ENCODE data around the gene COASY. TPM values are rescaled to one million over a fixed set of nuclear protein-coding genes. Genes with fewer than 3 reads are reported as not detected.
A peak's percentile ranks its signal among the peaks of the same experiment; 100 is the strongest.

COASY gene
- total RNA-seq, 4 donors from 2014 or later: 46.4 to 91.7 (median 57.6) TPM

GRCh38 chr17:42566215-42566882 lies 4.4 kb downstream of the COASY start:
- in situ Hi-C loops (cut with MboI; ENCODE audit: low pct_ligation_motif_present in 1 of 4, low pct_unique_long_range_greater_than_20kb in 1 of 4, low sequenced_read_pairs in 3 of 4): no loop called here
- H3K27me3 ChIP-seq: no peaks in the 10 kb centered on the region
- H3K27ac ChIP-seq: peak overlapping the region; percentile 87 to 96 (median 94)
- H3K4me3 ChIP-seq: peak overlapping the region; percentile 1 to 80 (median 72)
- 63 to 100% methylated on average over 1 to 28 of the region's 28 CpGs for WGBS, 2 donors (ENCODE audit: low coverage in 1 of 2)
- peak; percentile 34 for DNase-seq
- peaks cover 18 to 46% (median 42%) of the 10 kb centered on the region in 4 donors for H3K4me1 ChIP-seq
- intact Hi-C loops (cut with DNase I; ENCODE audit: low total_unique reads): no loop called here
- TF ChIP-seq, protein P1, sequence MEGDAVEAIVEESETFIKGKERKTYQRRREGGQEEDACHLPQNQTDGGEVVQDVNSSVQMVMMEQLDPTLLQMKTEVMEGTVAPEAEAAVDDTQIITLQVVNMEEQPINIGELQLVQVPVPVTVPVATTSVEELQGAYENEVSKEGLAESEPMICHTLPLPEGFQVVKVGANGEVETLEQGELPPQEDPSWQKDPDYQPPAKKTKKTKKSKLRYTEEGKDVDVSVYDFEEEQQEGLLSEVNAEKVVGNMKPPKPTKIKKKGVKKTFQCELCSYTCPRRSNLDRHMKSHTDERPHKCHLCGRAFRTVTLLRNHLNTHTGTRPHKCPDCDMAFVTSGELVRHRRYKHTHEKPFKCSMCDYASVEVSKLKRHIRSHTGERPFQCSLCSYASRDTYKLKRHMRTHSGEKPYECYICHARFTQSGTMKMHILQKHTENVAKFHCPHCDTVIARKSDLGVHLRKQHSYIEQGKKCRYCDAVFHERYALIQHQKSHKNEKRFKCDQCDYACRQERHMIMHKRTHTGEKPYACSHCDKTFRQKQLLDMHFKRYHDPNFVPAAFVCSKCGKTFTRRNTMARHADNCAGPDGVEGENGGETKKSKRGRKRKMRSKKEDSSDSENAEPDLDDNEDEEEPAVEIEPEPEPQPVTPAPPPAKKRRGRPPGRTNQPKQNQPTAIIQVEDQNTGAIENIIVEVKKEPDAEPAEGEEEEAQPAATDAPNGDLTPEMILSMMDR (IDR thresholded peaks at IDR 0.05): no peak
- TF ChIP-seq POLR2A (IDR thresholded peaks at IDR 0.05) (no peak), EP300 (IDR thresholded peaks at IDR 0.05; ENCODE audit: low read depth) (no peak), POLR2AphosphoS5 (IDR thresholded peaks at IDR 0.05) (no peak)
- H3K36me3 ChIP-seq: peaks cover 0 to 32% (median 17%) of the 10 kb centered on the region in 4 donors
- no peaks in the 10 kb centered on the region for H3K9me3 ChIP-seq

DNA sequence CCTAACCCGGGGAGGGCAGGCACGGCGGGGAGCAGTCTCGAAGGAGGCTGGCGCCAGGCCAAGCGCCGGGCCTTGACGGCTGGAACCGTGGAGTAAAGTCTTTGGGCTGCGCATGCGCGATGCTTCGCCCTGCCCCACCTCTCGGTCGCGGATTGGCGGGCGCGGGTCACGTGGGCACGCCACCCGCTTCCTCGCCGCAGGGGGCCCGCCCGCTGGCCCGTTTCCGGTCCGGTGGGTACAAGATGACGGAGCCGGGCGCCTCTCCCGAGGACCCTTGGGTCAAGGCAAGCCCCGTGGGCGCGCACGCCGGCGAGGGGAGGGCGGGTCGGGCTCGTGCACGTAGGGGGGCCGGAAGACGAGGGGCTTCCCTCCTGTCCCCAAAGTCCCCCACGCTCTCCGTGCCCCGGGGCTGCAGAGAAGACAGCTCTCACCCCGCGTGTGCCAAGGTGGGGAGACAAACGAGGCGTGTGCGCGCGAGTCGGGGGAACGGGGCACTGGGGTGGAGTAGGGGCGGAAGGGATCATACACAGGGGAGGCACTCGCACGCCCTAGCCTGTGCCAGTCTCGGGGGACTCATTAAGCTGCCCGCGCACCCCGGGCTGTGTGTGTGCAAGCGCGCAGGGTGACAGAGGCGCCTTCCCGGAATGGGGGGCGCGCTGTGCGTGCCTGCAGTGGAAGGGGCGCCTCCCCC lies 5.1 kb downstream of the COASY start, which contains the start of gene MLX:
MLX (plus strand) TSS at position 218 of the 691 bp plus-strand sequence; CDS start at position 243, 25 bp downstream.
- TF ChIP-seq EP300 (IDR thresholded peaks at IDR 0.05; ENCODE audit: low read depth) (no peak), POLR2AphosphoS5 (IDR thresholded peaks at IDR 0.05) (peak; percentile 85 to 93 (median 88)), POLR2A (IDR thresholded peaks at IDR 0.05) (peak; percentile 29)
- TF ChIP-seq, protein P1 (IDR thresholded peaks at IDR 0.05): peak in 1 of 5 experiments; percentile 9
- in situ Hi-C loops (cut with MboI; ENCODE audit: low pct_ligation_motif_present in 1 of 4, low pct_unique_long_range_greater_than_20kb in 1 of 4, low sequenced_read_pairs in 3 of 4): no loop called here
- peak; percentile 96 for DNase-seq
- H3K27me3 ChIP-seq: no peaks in the 10 kb centered on the region
- H3K4me3 ChIP-seq: peak within 1 kb of the TSS; percentile 65 to 80 (median 78)
- 1% methylated on average over 55 of the region's 72 CpGs; no CpG with 5 or more reads in 1 of the 2 donors for WGBS, 2 donors (ENCODE audit: low coverage in 1 of 2)
- peaks cover 0 to 39% (median 20%) of the 10 kb centered on the region in 4 donors for H3K36me3 ChIP-seq
- H3K27ac ChIP-seq: peak within 1 kb of the TSS; percentile 87 to 96 (median 94)
- intact Hi-C loops (cut with DNase I; ENCODE audit: low total_unique reads): no loop called here
- H3K4me1 ChIP-seq: peaks cover 16 to 41% (median 39%) of the 10 kb centered on the region in 4 donors
- H3K9me3 ChIP-seq: no peaks in the 10 kb centered on the region

DNA sequence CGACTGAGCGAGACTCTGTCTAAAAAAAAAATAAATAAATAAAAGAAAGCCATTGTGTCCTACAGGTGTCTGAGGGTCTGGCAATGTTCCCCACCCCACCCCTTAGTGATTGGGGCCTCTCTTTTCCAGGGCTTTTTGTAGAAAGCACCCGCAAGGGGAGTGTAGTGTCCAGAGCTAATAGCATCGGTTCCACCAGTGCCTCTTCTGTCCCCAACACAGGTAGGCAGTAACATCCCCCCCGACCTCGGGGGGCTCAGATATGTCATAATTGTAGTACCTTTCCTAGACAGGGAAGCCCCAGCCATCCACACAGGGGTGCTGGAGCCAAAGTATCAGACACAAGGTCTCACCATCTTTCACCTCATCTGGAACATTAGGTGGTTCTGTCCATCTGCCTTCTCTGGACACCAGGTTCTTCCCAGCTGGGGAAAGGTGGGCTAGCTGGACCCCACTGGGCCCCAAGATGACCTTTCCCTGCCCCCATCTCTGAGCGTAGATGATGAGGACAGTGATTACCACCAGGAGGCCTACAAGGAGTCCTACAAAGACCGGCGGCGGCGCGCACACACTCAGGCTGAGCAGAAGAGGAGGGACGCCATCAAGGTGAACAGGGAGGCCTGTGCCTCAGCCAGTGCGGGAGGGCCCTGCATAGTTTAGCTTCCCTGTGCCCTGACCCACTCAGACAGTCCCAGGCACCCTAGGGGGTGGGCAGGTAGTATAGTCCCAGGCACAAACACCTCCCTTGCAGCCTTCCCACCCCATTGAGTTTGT lies 6.6 kb downstream of the COASY start:
- Histone ChIP-seq H3K36me3 (peaks cover 0 to 52% (median 28%) of the 10 kb centered on the region in 4 donors), H3K4me3 (peak overlapping the region in 2 of 4 donors; percentile 79 to 80), H3K27me3 (no peaks in the 10 kb centered on the region), H3K9me3 (no peaks in the 10 kb centered on the region), H3K4me1 (peaks cover 14 to 31% (median 28%) of the 10 kb centered on the region in 4 donors), H3K27ac (peak overlapping the region; percentile 87 to 96 (median 94))
- intact Hi-C loops (cut with DNase I; ENCODE audit: low total_unique reads) (no loop called here), in situ Hi-C loops (cut with MboI; ENCODE audit: low pct_ligation_motif_present in 1 of 4, low pct_unique_long_range_greater_than_20kb in 1 of 4, low sequenced_read_pairs in 3 of 4) (no loop called here)
- 83 to 88% methylated on average over 2 to 14 of the region's 14 CpGs for WGBS, 2 donors (ENCODE audit: low coverage in 1 of 2)
- DNase-seq: peak; percentile 8
- TF ChIP-seq POLR2AphosphoS5 (IDR thresholded peaks at IDR 0.05) (no peak), EP300 (IDR thresholded peaks at IDR 0.05; ENCODE audit: low read depth) (no peak), POLR2A (IDR thresholded peaks at IDR 0.05) (no peak)
- TF ChIP-seq, protein P1 (IDR thresholded peaks at IDR 0.05): no peak

Measured in transverse colon (tissue), 4 donors.